NT2/D1 (cell line): ENCODE results near the gene STX12.

ENCODE experiments used
- YY1 ChIP-seq: IDR thresholded peaks from 2 replicates; pipeline ENCODE4 v1.6.1; 2011; ENCODE audit not compliant: insufficient read length, insufficient read depth
- ZNF274 ChIP-seq: IDR thresholded peaks from 2 replicates; pipeline ENCODE4 v1.6.1; 2011; ENCODE audit warnings: mild to moderate bottlenecking, low read depth, low read length

- no peak for TF ChIP-seq YY1
- no peak for TF ChIP-seq ZNF274
Measured at GRCh38 chr1:27763358-27763757, 9.7 kb upstream of the STX12 start.
